Measurements from ENCODE around the gene CLCNKA.
"Not testable (repeated sequence)": the region's sequence is repeated elsewhere in the genome, so short reads cannot be mapped to it uniquely, and the experiment has no call there.

CLCNKA gene

DNA sequence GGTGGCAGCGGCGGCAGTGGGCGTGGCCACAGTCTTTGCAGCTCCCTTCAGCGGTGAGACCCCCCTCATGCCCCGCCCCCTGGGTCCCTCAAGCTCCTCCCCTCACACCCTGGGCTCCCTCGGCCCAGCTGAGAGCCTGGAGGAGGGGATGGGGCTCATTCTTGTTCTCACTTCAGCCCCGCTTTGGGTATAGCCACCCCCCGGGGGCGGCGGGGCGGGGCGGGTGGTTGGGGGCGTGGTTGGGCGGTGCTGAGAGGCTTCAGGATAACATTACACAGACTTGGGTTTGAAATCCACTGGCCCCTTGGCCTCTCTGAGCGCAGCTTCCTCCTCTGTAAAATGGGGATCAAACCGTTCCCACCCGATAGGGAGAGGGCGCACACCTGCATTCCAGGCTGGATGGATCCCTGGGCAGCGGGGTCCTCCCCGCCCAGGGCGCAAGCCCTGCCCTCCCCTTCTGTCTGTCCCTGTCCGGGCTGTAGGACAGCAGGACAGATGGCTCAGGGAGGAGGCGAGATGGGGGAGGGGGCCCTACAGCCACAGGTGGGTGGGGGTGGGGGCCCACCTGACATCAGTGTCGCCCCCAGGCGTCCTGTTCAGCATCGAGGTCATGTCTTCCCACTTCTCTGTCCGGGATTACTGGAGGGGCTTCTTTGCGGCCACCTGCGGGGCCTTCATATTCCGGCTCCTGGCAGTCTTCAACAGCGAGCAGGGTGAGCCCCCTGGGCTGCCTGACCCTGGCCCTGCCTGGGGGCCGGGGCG lies 5.1 kb downstream of the CLCNKA start:
- H3K4me3 ChIP-seq (ENCODE audit: insufficient read depth, low read depth, low read length, poor library complexity, severe bottlenecking), result peak overlapping the region; percentile 32
- H3K27me3 ChIP-seq (replicated peaks; ENCODE audit: control insufficient read depth, insufficient read depth, low read length, poor library complexity, severe bottlenecking), result no peaks in the 10 kb centered on the region
- peak in 2 of 3 donors; percentile 6 to 15 for DNase-seq
- peaks cover 8% of the 10 kb centered on the region for H3K4me1 ChIP-seq (ENCODE audit: control insufficient read depth, insufficient read depth, low read length, poor library complexity, severe bottlenecking)
- no peak overlapping the region for H3K27ac ChIP-seq (ENCODE audit: insufficient read depth, low read length, poor library complexity, severe bottlenecking)
- H3K9me3 ChIP-seq (ENCODE audit: control insufficient read depth, low read length), result no peaks in the 10 kb centered on the region
- H3K36me3 ChIP-seq (ENCODE audit: control insufficient read depth, insufficient read depth, low read length), result no peaks in the 10 kb centered on the region

DNA sequence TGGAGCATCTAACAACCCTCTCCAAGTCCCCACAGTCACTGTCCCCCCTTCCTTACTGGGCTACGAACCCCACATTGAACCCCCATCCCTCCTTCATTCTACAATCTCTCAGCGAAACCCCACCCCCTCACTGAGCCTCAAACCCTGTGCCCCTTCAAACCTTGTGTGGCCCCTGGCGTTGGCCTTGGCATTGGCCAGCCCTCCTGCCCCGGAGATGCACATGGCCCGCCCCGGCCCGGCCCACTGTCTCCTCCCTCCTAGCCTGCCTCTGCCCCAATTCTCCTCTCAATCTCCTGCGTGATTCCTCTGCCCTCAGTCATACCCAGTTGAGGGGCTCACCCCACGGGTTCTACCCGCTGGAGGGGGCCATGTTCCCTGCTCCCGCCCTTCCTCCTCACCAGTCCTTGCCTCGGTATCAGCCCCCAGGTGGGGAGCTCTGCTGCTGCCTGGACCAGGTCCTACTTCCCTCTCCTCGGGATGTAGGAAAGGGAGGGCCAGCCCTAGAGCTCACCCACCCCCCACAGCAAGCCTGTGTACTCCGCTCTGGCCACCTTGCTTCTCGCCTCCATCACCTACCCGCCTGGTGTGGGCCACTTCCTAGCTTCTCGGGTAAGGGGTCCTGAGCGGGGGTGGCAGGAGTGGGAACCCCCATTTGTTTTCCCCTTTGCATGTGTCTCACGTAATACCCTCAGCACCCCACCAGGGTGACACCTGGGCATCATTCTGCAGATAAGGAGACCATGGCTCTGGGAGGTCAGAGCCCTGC lies 6.6 kb downstream of the CLCNKA start:
- H3K9me3 ChIP-seq (ENCODE audit: control insufficient read depth, low read length), result no peaks in the 10 kb centered on the region
- H3K4me3 ChIP-seq (ENCODE audit: insufficient read depth, low read depth, low read length, poor library complexity, severe bottlenecking), result no peak overlapping the region
- peaks cover 8% of the 10 kb centered on the region for H3K4me1 ChIP-seq (ENCODE audit: control insufficient read depth, insufficient read depth, low read length, poor library complexity, severe bottlenecking)
- no peak overlapping the region for H3K27ac ChIP-seq (ENCODE audit: insufficient read depth, low read length, poor library complexity, severe bottlenecking)
- no peak for DNase-seq
- no peaks in the 10 kb centered on the region for H3K36me3 ChIP-seq (ENCODE audit: control insufficient read depth, insufficient read depth, low read length)
- no peaks in the 10 kb centered on the region for H3K27me3 ChIP-seq (replicated peaks; ENCODE audit: control insufficient read depth, insufficient read depth, low read length, poor library complexity, severe bottlenecking)

DNA sequence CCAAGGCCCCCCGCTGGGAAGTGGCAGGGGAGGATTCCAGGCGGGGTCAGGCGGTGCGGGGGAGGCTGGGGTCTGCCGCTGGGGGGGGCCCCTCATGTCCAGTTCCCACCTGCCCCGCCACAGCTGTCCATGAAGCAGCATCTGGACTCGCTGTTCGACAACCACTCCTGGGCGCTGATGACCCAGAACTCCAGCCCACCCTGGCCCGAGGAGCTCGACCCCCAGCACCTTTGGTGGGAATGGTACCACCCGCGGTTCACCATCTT lies 7.1 kb downstream of the CLCNKA start:
- not testable (repeated sequence) for H3K27me3 ChIP-seq (replicated peaks; ENCODE audit: control insufficient read depth, insufficient read depth, low read length, poor library complexity, severe bottlenecking); H3K36me3 ChIP-seq (ENCODE audit: control insufficient read depth, insufficient read depth, low read length)

DNA sequence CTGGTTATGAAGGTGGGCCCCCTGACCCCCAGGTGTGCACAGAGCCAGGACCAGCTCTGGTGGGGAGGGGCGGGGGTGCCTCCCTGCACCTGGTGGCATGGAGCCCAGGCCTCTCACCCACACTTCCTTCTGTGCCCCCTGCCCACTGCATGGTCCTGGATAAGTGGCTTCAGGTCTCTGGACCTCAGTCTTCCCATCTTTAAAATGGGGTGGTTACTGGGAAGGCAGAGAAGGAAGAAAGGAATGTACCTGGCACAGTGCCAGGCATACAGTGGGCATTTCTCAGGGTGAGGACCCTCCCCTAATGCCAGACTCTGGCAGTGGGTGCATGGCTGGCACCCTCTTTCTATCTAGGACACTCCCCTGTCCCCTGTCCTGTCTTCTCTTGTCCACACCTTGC lies 7.5 kb downstream of the CLCNKA start:
- Histone ChIP-seq H3K36me3 (ENCODE audit: control insufficient read depth, insufficient read depth, low read length) (no peaks in the 10 kb centered on the region), H3K9me3 (ENCODE audit: control insufficient read depth, low read length) (no peaks in the 10 kb centered on the region), H3K27ac (ENCODE audit: insufficient read depth, low read length, poor library complexity, severe bottlenecking) (no peak overlapping the region), H3K27me3 (replicated peaks; ENCODE audit: control insufficient read depth, insufficient read depth, low read length, poor library complexity, severe bottlenecking) (no peaks in the 10 kb centered on the region), H3K4me3 (ENCODE audit: insufficient read depth, low read depth, low read length, poor library complexity, severe bottlenecking) (no peak overlapping the region), H3K4me1 (ENCODE audit: control insufficient read depth, insufficient read depth, low read length, poor library complexity, severe bottlenecking) (peaks cover 8% of the 10 kb centered on the region)
- no peak for DNase-seq

More for the DNA sequence above, 7.1 kb downstream of the CLCNKA start:
- not testable (repeated sequence) for H3K4me3 ChIP-seq (ENCODE audit: insufficient read depth, low read depth, low read length, poor library complexity, severe bottlenecking); DNase-seq; H3K27ac ChIP-seq (ENCODE audit: insufficient read depth, low read length, poor library complexity, severe bottlenecking); H3K9me3 ChIP-seq (ENCODE audit: control insufficient read depth, low read length); H3K4me1 ChIP-seq (ENCODE audit: control insufficient read depth, insufficient read depth, low read length, poor library complexity, severe bottlenecking)

DNA sequence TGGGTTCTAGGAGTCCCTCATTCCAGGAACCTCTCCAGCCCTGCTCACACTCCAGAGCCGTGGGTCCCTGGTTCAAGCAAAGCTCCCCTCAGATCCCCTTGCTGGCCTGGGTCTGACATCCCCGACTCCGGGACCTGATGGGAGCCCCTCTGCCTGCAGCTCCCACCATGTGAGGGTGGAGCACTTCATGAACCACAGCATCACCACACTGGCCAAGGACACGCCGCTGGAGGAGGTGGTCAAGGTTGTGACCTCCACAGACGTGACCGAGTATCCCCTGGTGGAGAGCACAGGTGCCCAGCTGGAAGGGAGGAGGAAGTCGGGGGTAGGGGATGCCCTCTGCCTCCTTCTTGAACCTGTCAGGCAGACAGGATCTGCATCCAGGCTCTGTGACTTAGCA lies 9.7 kb downstream of the CLCNKA start:
- no peak overlapping the region for H3K4me3 ChIP-seq (ENCODE audit: insufficient read depth, low read depth, low read length, poor library complexity, severe bottlenecking)
- H3K4me1 ChIP-seq (ENCODE audit: control insufficient read depth, insufficient read depth, low read length, poor library complexity, severe bottlenecking), result peaks cover 8% of the 10 kb centered on the region
- no peaks in the 10 kb centered on the region for H3K36me3 ChIP-seq (ENCODE audit: control insufficient read depth, insufficient read depth, low read length)
- H3K9me3 ChIP-seq (ENCODE audit: control insufficient read depth, low read length), result no peaks in the 10 kb centered on the region
- DNase-seq, result no peak
- H3K27me3 ChIP-seq (replicated peaks; ENCODE audit: control insufficient read depth, insufficient read depth, low read length, poor library complexity, severe bottlenecking), result no peaks in the 10 kb centered on the region
- no peak overlapping the region for H3K27ac ChIP-seq (ENCODE audit: insufficient read depth, low read length, poor library complexity, severe bottlenecking)

DNA sequence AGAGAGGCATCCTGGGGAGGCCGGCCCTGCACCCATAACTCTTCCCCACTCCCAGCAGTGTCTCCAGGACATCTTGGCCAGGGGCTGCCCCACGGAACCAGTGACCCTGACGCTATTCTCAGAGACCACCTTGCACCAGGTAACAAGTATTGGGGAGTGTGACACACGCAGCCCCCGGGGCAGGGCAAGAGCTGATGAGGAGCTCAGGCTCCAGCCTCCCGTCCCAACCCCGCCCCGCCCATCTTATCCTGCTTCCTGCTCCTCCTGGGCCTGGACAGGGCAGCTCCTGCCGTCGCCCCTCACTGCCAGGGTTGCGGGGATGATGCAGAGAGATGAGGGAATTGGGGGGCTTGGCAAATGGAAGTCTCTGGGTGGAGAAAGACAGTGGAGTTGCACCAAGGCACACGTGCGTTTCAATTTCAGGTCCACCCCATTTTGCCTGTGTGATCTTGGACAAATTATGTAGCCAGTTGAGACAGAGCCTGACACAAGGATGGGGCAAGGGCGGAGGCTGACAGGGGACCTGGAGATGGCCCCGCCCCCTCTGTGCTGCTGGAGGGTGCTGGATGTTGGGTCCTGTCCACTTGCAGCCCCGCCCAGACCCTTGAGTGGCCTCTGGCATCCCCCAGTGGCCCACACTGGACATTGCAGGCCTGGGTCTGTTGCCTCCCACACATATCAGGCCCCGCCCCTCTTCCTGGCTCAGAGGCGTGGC lies 10.7 kb downstream of the CLCNKA start:
- Histone ChIP-seq H3K4me1 (ENCODE audit: control insufficient read depth, insufficient read depth, low read length, poor library complexity, severe bottlenecking) (no peaks in the 10 kb centered on the region), H3K36me3 (ENCODE audit: control insufficient read depth, insufficient read depth, low read length) (no peaks in the 10 kb centered on the region), H3K4me3 (ENCODE audit: insufficient read depth, low read depth, low read length, poor library complexity, severe bottlenecking) (no peak overlapping the region), H3K27ac (ENCODE audit: insufficient read depth, low read length, poor library complexity, severe bottlenecking) (no peak overlapping the region), H3K9me3 (ENCODE audit: control insufficient read depth, low read length) (no peaks in the 10 kb centered on the region), H3K27me3 (replicated peaks; ENCODE audit: control insufficient read depth, insufficient read depth, low read length, poor library complexity, severe bottlenecking) (no peaks in the 10 kb centered on the region)
- no peak for DNase-seq

DNA sequence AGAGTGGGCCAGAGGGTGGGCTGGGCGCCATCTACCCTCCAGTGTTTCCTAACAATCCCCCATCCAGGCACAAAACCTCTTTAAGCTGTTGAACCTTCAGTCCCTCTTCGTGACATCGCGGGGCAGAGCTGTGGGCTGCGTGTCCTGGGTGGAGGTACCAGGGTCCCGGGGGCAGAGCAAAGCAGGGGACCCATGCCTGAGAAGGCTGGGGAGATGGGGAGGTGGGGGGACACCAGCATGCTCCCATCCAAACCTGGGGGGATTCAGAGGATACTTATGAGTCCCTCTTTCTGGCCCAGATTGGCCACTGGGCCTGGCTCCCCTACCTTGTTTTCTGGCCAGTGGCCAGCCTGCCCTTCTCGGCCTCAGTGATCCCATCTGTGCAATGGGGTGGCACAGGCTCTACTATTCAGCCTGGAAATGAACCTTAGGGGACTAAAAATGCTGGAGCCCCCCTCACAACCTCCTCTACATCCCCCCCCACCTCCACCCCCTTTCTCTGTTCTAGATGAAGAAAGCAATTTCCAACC lies 11.3 kb downstream of the CLCNKA start:
- not testable (repeated sequence) for H3K9me3 ChIP-seq (ENCODE audit: control insufficient read depth, low read length); H3K27me3 ChIP-seq (replicated peaks; ENCODE audit: control insufficient read depth, insufficient read depth, low read length, poor library complexity, severe bottlenecking); H3K4me3 ChIP-seq (ENCODE audit: insufficient read depth, low read depth, low read length, poor library complexity, severe bottlenecking); H3K36me3 ChIP-seq (ENCODE audit: control insufficient read depth, insufficient read depth, low read length); H3K27ac ChIP-seq (ENCODE audit: insufficient read depth, low read length, poor library complexity, severe bottlenecking); DNase-seq; H3K4me1 ChIP-seq (ENCODE audit: control insufficient read depth, insufficient read depth, low read length, poor library complexity, severe bottlenecking)

DNA sequence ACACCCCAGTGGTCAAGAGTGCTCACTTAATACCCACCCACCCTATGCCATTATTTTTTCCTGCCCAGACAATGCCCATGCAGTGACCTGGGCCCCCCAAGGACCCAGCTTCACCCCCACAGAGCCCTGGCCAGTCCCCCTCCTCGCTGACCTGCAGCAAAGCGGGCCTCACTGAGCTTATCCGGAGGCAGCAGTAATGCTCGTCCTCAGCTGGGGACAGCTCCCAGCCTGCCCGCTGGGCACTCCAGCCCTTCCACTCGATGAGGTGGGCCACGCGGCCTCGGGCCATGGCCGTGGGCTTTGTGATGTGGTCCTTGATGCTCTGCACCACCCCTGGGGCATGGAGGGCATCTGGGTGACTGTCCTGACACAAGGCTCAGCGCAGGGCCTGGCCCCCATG lies 14.6 kb downstream of the CLCNKA start:
- not testable (repeated sequence) for H3K27ac ChIP-seq (ENCODE audit: insufficient read depth, low read length, poor library complexity, severe bottlenecking); H3K4me1 ChIP-seq (ENCODE audit: control insufficient read depth, insufficient read depth, low read length, poor library complexity, severe bottlenecking); H3K4me3 ChIP-seq (ENCODE audit: insufficient read depth, low read depth, low read length, poor library complexity, severe bottlenecking); H3K36me3 ChIP-seq (ENCODE audit: control insufficient read depth, insufficient read depth, low read length); H3K27me3 ChIP-seq (replicated peaks; ENCODE audit: control insufficient read depth, insufficient read depth, low read length, poor library complexity, severe bottlenecking); H3K9me3 ChIP-seq (ENCODE audit: control insufficient read depth, low read length); DNase-seq

DNA sequence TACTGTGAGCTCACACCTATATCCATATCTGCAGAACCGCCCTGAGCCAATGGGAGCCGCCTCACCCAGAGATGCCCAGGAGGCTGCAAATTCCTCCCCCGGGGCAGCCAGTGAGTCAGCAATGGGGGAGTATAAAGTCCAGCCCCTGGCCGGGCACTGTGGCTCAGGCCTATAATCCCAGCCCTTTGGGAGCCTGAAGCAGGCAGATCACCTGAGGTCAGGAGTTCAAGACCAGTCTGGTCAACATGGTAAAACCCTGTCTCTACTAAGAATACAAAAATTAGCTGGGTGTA lies 16.7 kb downstream of the CLCNKA start:
- Histone ChIP-seq H3K27me3 (replicated peaks; ENCODE audit: control insufficient read depth, insufficient read depth, low read length, poor library complexity, severe bottlenecking) (no peaks in the 10 kb centered on the region), H3K27ac (ENCODE audit: insufficient read depth, low read length, poor library complexity, severe bottlenecking) (no peak overlapping the region), H3K36me3 (ENCODE audit: control insufficient read depth, insufficient read depth, low read length) (no peaks in the 10 kb centered on the region), H3K4me1 (ENCODE audit: control insufficient read depth, insufficient read depth, low read length, poor library complexity, severe bottlenecking) (no peaks in the 10 kb centered on the region), H3K4me3 (ENCODE audit: insufficient read depth, low read depth, low read length, poor library complexity, severe bottlenecking) (no peak overlapping the region), H3K9me3 (ENCODE audit: control insufficient read depth, low read length) (no peaks in the 10 kb centered on the region)
- DNase-seq, result no peak

DNA sequence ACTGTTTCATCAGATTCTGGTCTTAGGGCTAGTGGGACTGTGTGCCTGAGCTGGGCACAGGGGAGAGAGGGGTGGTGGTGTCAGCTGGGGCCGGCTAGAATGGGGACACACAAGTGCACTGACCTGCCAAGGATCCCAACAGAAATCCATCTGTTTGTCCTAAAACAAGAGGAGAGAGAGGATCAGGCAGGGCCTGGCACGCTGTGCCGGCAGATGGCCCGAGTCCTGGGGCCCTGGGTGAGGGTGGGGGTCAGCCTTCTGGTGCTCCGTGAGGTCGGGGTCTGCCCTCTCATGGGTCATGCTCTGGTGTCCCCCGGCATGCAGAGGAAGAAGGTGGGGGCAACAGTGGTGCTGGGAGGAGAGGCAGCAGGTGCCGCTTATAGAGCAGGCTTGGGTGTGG lies 18.0 kb downstream of the CLCNKA start:
- H3K4me3 ChIP-seq (ENCODE audit: insufficient read depth, low read depth, low read length, poor library complexity, severe bottlenecking); H3K36me3 ChIP-seq (ENCODE audit: control insufficient read depth, insufficient read depth, low read length); H3K9me3 ChIP-seq (ENCODE audit: control insufficient read depth, low read length); H3K27me3 ChIP-seq (replicated peaks; ENCODE audit: control insufficient read depth, insufficient read depth, low read length, poor library complexity, severe bottlenecking); H3K4me1 ChIP-seq (ENCODE audit: control insufficient read depth, insufficient read depth, low read length, poor library complexity, severe bottlenecking); H3K27ac ChIP-seq (ENCODE audit: insufficient read depth, low read length, poor library complexity, severe bottlenecking); DNase-seq: not testable (repeated sequence)

All from effector memory CD4-positive, alpha-beta T cell (primary cell).